NCI-H2107 treated with DMSO at 0.1 percent for 48 hours (cell line): ENCODE results near the gene OR6V1.
"Not testable (repeated sequence)": the region's sequence is repeated elsewhere in the genome, so short reads cannot be mapped to it uniquely, and the experiment has no call there.

Experiments
- DNase-seq: peaks from one replicate; lab custom pipeline; 2025; ENCODE audit not compliant: unreplicated experiment; lab: John Stamatoyannopoulos, UW

Gene OR6V1

DNA sequence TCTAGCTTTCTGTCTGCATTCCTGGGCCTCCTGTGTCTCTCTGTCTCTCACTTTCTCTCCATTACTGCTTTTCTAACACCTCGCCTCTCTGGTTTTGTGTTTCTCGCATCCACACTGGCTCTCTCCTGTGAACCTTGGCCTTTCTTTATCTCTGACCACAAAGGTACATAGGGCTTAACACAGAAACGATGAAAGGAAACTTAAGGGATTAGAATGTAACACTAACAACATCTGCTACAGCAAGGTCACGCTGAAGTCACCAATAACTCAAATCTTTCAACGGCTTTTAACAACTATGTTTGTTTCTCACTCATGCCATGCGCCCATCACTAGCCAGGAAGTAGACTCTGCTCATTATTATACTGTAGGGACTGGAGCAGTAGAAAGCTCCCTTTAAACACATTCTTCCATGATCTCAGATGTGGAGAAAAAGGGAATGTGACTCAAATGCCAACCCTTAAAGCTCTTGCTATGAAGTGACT, 9.3 kb upstream of the OR6V1 start:
- DNase-seq: no peak

GRCh38 chr7:143043391-143043790, 8.8 kb upstream of the OR6V1 start:
- no peak for DNase-seq

GRCh38 chr7:143046426-143046851, 5.7 kb upstream of the OR6V1 start:
- DNase-seq: no peak

DNA sequence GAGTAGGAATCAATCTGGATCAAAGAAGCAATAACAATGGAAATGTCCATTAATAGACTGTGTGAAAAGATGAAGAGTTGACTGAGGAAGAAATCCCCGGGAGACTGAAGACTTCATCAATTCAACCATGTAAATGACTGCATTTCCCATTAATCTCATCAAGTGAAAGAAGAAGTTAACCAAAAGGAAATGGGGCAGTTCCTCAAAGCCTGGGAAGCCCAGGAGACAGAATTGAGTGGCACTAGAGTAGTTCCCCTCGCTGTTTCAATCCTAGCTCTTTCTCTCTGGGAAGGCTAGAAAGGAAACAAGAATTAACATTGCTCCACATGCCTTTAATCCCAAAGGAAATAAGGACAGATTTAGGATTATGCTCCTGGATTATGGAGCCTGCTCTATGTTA, 4.8 kb upstream of the OR6V1 start:
- DNase-seq: no peak

DNA sequence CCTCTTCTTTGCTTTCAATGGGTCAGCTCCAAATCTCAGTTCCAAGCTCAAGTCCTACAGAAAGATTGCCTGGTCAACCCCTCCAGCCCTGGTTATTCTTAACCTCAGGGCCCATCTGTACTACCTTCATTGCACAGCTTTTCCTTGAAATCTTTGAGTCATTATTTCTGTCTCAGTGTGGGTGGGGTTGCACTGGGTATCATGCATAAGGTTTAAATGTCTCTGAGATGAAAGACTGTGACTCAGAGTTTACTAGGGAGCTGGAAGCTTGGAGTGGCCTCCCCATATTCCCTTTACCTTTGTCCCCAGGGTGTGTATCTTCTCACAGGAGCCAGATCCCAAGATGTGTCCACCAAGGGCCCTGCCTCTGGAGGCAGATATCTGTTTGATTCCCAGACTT, 3.3 kb upstream of the OR6V1 start:
- no peak for DNase-seq

DNA sequence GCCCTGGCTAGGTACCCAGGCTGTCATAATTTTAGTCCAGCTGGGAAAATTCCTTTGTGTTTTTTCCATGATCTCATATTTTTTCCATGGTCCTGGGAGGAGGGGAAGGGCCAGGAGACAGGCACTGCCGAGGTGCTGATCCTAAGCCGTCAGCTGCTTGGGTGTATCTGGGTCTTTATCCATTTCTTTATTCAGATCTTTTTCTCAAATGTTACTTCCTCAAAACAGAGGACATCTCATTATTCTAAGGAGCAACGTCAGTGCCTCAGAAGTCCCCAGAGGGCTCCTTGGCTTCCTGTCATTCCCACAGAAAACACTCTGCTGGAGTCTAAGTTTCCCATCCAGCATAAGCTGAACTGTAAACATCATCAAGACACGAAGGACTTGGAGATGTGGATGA, 2.8 kb upstream of the OR6V1 start:
- no peak for DNase-seq

DNA sequence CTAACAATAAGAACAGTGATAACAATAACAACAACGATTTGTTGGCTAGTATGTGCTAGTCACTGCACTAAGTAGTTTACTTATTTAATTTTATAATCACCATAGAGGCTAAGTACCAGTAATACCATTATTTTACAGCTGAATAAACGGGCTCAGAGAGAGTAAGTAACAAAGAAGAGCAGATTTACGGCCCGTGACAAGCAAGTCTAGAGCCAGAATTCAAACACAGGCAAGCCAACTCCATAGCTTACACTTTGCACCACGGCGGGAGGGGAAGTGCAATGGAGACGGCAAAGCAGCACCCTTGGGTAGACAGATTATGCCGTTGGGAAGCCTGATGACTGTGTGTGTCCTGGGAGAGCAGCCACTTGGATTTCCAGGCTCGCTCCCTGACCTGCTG, 1.2 kb upstream of the OR6V1 start:
- no peak for DNase-seq

DNA sequence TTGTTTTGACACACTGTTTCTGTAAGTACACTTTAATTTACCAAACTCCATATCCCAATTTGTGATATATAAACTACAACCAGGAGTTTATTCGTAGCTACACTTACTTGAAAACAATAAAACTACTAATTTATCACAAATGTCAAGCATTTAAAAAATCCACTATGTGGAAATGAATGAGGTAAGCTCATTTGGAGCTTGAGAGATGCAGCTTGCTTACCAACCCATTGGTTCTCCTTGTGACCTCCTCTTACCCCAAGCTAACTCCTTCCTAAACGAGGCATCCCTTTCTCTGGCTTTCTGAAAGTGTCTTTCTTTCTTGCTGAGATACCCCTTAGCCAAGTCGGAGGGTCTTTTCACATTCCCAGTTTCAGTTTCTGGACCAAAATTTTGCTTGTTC, 2.5 kb downstream of the OR6V1 start:
- DNase-seq: no peak

DNA sequence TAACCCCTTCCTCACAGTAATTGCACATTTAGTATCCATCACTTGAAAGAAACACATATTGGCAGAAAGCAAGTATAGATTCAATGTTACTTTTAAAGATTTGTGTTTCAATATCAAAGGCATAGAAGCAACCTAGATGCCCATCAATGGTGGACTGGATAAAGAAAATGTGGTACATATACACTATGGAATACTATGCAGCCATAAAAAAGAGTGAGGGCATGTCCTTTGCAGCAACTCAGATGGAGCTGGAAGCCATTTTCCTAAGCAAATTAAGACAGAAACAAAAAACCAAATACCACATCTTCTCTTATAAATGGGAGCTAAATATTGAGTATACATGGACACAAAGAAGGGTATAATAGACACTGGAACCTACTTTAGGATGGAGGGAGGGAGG, 3.6 kb downstream of the OR6V1 start:
- DNase-seq: no peak

- DNase-seq: no peak
Observed at GRCh38 chr7:143063741-143064140, 11.6 kb downstream of the OR6V1 start.

DNA sequence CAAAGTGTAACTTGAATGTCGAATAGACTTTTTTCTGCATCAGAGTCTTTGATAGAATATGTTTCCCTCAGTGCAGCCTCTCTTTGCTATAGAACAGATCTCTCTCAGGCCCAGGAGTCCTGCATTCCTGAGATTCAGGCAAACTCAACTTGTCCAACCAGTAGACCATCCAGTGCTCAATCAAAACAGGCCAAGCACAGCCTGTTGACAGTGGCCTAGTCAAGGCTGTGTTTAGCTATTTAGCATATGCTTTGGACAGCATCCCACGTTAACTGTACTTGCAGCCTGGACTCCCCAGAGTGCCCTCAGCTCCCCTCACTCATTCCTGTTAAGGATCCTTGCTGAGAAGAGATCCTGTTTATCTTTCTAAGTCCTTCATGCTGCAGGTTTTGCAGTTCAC, 16.3 kb downstream of the OR6V1 start:
- no peak for DNase-seq

- DNase-seq: no peak
Observed at GRCh38 chr7:143069912-143070500, 17.9 kb downstream of the OR6V1 start.

GRCh38 chr7:143073556-143073955, 21.4 kb downstream of the OR6V1 start:
- DNase-seq: no peak

DNA sequence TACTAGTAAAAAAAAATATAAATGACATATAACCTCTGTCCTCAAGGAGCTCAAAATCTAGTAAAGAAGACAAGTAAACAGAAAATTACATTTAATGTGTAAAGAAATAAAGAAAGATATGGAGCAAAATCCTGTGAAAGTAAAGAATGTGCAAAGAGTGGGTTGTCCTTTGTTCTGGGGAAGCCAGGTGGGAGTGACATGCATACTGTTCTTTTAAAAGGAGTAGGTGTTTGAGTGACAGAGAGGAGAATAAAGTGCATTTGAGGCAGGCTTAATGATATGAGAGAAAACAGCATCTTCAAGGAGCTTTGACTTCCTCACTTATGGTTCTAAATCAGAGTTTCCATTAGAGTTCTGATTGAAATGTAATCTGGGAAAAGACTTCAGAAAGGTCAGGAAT, 22.0 kb downstream of the OR6V1 start:
- no peak for DNase-seq

- DNase-seq: no peak
Observed at GRCh38 chr7:143085109-143085508, 33.0 kb downstream of the OR6V1 start.

DNA sequence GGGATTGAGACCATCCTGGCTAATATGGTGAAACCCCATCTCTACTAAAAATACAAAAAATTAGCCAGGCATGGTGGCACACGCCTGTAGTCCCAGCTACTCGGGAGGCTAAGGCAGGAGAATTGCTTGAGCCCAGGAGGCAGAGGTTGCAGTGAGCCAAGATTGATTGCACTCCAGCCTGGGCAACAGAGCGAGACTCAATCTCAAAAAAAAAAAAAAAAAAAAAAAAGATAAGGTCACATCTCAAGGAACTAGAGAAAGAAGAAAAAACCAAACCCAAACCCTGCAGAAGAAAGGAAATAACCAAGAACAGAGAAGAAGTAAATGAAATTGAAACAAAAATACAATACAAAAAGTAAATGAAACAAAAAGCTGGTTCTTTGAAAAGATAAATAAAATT, 33.5 kb downstream of the OR6V1 start:
- DNase-seq: not testable (repeated sequence)

DNA sequence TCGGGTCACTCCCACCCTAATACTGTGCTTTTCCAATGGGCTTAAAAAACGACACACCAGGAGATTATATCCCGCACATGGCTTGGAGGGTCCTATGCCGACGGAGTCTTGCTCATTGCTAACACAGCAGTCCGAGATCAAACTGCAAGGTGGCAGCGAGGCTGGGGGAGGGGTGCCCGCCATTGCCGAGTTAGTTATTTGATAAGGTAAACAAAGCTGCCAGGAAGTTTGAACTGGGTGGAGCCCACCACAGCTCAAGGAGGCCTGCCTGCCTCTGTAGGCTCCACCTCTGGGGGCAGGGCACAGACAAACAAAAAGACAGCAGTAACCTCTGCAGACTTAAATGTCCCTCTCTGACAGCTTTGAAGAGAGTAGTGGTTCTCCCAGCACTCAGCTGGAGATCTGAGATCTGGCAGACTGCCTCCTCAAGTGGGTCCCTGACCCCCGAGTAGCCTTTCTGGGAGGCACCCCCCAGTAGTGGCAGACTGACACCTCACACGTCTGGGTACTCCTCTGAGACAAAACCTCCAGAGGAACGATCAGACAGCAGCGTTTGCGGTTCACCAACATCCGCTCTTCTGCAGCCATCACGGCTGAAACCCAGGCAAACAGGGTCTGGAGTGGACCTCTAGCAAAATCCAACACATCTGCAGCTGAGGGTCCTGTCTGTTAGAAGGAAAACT, 36.5 kb downstream of the OR6V1 start:
- DNase-seq: not testable (repeated sequence)

DNA sequence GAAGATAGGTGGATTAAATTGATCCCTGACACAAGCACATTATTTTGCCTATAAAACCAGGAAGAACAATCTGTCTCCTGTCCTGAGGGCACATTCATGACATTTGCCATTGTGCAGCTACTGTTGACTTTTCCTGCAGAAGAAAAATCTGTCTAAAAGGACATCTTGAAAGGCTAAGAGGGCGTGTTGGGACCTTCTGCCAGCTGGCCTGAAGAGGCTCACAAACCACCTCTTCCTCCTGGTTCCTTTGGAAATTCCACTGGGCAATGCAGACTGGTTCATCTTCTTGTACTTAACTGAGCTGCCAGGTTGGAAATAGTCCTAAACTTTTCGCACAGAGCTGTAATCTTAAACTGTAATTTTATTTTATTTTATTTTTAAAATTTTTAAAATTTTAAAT, 44.0 kb downstream of the OR6V1 start:
- no peak for DNase-seq

- not testable (repeated sequence) for DNase-seq
Observed at GRCh38 chr7:143099579-143099978, 47.4 kb downstream of the OR6V1 start.
